Hindlimb muscle (tissue), 1 donor: Measurements from ENCODE around the gene DLX1. TPM values are rescaled to one million over a fixed set of nuclear protein-coding genes. Genes with fewer than 3 reads are reported as not detected.
"Not testable (repeated sequence)": the region's sequence is repeated elsewhere in the genome, so short reads cannot be mapped to it uniquely, and the experiment has no call there.

Experiments used
- DNase-seq: peaks from one replicate; pipeline ENCODE4 v3.0.0-alpha.2; 2013
- polyA plus RNA-seq: library from polyadenylated mRNA; unstranded; fragments of 120-200 nt; gene quantifications from one replicate; pipeline ENCODE4 v1.2.1, GENCODE V29; 2013; ENCODE audit not compliant: insufficient read length

DLX1 gene
- polyA plus RNA-seq, 1 donor = not detected

DNA sequence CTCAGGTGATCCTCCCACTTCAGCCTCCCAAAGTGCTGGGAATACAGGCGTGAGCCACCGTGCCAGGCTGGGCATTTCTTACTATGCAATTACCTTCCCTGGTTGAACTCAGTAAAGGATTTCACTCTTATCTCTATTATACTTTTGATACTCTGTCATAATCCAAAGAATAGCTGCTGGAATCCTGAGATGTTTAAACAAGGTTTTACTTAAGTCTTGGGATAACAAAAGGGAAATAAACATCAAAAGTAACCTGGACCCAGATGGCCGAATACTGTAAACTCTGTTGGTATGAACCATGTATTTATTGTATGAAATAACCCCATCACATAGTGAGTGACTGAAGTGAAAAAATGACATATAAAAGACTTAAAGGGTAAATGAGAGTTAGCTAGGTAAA lies 29.3 kb downstream of the DLX1 start:
- DNase-seq = no peak

DNA sequence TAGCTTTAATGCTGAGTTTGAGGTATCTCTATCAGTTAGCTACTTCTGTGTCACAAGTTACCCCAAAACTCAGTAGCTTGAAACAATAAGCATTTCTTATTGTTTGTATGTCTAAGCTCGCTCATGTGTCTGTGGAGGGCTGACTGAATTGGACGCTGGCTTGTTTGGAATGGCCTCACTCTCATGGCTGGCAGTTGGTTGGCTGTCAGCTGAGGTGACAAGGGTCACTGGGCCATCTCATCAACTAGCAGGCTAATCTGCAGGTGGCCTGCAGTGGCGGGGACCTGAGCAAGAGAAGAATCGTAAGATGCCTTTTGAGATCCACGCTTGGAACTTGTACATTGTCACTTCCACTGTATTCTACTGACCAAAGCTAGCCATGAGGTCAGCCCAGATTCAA lies 30.8 kb downstream of the DLX1 start:
- DNase-seq = no peak

DNA sequence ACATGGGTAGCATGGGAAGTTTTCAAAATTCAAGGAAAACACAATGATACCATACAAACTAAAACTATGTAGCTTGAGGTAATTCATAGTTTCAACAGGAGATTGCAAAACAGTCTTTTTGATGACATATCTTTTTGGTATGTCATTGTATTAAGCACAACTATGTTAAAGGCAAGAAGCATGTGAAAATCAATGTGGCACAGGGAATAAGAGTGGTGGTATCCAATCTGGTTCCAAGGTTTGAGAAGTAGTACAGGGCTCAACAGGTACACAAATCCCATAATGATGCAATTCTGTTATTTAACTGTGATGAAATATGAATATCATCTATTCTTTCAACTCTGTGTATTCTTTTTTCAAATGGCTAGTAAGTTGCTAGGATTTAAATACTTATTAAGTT lies 33.8 kb downstream of the DLX1 start:
- no peak for DNase-seq

DNA sequence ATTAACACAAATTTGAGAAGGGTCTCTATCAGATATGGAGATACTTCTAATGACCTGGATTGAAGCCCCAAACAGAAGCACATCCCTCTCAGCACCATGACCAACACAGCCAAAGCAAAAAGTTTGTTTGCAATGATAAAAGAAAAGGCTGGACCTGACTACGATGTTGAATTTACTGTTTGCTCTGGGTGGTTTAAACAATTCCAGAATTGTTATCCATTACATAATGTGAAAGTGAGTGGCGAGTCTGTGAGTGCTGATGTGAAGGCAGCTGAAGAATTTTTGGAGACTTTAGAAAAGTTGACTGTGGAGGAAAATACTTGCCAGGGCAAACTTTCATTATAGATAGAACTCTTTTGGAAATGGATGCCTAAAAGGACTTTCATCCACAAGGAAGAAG lies 34.8 kb downstream of the DLX1 start:
- DNase-seq = no peak

DNA sequence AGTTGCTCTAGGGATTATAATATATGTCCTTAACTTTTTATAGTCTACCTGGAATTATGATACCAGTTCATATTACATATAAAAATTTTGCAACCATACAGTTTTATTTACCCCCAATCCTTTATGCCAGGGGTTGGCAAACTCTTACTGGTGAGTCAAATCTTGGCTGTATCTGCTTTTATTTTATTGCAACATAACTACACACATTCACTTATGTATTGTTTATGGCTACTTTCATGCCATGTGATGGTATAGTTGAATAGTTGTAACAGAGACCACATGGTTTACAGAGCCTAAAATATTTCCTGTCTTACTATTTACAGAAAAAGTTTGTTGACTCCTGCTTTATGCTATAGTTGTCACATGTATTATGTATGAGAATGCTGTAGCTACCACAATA lies 43.2 kb downstream of the DLX1 start:
- no peak for DNase-seq

DNA sequence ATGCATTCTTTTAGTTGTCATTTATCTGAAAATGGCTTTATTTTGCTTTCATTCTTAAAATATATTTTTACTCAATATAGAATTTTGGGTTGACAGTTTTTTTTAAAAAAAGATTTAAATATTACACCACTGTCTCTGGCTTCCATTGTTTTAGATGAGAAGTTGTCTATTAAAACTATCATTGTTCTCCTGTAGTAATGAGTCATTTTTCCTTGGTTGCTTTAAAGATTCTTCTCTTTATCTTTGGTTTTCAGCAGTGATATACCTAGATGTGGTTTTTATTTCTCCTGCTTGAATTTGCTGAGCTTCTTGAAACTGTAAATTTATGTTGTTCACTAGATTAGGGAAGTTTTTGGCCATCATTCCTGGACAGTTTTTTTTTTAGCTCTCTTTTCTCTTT lies 44.1 kb downstream of the DLX1 start:
- DNase-seq = no peak

DNA sequence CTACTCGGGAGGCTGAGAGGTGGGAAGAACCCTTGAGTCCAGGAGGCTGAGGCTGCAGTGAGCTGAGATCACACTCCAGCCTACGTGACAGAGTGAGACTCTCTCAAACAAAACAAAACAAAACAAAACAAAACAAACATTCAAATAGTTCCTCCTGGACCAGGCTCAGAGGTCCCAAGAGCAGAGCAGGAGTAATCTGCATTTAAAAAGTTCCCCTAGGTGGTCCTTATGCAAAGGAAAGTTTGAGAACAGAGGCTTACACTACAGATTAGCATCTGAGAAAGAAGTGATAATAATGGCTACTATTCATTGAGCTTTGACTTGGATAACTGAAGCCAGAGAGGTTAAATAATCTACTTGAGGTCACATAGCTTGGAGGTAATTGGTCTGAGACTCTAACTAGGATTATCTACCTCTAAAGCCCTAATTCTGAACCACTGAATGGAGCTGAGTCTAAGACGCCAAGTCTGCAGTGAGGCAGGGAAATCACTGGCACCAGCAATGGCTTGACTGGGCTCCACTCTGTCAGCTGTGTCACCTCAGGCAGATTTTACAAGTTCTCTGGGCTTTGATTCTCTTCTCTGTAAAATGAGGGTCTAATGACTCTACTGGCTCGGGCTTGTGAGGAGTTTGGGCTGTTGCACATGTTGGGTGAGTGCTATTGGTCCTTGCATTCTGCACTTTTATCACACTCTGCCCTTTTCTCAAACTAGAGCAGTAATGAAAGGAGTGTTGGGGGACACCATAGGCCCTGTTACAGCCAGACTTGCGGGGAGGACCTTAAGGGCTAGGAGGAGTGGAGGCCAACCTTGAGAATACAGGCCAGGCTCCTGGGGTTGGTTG lies 46.6 kb downstream of the DLX1 start:
- no peak for DNase-seq

DNA sequence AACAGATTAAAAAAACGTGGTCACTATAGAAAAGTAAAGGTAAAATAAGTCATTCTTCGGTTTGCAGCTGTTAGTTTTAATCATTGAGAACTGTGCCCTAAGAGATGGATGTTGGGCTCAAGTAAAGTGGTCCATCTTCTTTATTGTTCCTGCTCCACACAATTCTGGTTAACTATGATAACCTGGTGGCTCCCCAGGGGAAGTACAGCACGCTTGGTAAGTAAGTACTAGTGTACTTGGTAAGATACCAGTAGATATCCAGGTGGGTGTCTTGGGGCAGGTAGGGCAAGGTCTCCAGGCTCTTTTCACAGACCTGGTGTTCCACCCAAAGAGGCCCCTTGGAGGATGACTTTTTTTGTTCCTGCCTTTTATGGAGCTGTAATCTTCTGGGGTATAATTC lies 49.0 kb downstream of the DLX1 start:
- DNase-seq = no peak

DNA sequence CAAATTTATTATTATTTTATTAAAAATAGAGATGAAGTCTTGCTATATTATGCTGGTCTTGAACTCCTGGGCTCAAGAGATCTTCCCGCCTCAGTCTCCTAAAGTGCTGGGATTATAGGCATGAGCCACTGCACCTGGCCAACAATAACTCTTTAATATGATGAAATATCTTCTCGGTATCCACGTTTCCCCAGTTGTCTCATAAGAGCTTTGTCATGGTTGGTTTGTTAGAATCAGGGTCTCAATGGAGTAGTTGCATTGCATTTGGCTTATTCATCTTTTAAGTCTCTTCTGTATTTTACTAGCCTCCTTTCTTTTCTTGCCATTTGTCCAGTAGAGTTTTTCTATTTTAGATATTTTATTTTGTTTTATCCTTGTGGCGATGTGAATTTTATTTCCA lies 50.1 kb downstream of the DLX1 start:
- DNase-seq = no peak

DNA sequence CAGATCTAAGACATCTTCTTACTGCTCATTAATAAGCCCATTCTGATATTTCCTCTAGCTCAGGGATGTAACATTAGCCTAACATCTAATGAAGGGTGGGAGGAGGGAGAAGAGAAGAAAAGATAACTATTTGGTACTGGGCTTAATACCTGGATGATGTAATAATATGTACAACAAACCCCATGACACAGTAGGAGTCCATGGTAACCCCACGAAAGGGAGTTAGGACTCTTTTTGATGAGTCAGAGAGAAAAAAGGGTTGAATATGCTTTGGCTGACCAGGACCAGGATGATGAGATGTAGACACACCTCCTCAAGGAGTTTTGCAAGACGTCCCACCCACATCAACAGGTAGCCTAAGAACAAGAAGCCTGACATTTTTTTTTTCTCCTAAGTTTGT lies 51.8 kb downstream of the DLX1 start:
- DNase-seq = no peak

DNA sequence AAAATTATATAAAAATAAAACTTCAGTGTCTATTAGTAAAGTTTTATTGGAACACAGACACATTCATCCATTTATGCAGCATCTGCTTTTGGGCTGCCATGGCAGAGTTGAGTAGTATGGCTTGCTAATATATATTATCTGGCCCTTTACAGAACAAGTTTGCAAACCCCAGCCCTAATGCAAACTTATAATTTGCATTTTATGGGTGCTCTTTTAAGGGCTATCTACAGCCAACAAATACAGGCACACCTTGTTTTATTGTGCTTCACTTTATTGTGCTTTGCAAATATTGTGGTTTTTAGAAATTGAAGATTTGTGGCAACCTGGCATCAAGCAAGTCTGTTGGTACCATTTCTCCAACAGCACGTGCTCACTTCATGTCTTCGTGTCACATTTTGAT lies 52.6 kb downstream of the DLX1 start:
- no peak for DNase-seq

DNA sequence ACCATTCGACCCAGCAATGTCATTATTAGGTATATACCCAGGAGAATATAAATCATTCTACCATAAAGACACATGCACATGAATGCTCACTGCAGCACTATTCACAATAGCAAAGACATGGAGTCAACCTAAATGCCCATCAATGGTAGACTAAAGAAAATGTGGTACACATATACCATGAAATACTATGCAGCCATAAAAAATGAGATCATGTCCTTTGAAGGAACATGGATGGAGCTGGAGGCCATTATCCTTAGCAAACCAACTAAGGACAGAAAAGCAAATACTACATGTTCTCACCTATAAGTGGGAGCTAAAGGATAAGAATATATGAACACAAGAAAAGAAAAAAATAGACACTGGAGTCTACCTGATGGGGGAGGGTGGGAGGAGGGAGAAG lies 53.4 kb downstream of the DLX1 start:
- DNase-seq = not testable (repeated sequence)

Other genes with a start within 250 kb of the DLX1 start
- gene SLC25A12, start 191.3 kb upstream of the DLX1 start, polyA plus RNA-seq = 23.6 TPM
- 31.9 TPM for gene HAT1, start 163.0 kb upstream of the DLX1 start, polyA plus RNA-seq
- 14.2 TPM for gene METAP1D, start 85.6 kb upstream of the DLX1 start, polyA plus RNA-seq
- gene DLX2, start 17.4 kb downstream of the DLX1 start, polyA plus RNA-seq = not detected